Osteoblast (primary cell): ENCODE measurements around the gene MYMK. TPM values are rescaled to one million over a fixed set of nuclear protein-coding genes. Genes with fewer than 3 reads are reported as not detected.

ENCODE experiments used
- DNase-seq: peaks from one replicate; pipeline ENCODE4 v3.0.0; 2011; ENCODE audit warnings: low spot score, mixed read lengths; ENCODE audit not compliant: insufficient read length; ENCODE audit errors: missing footprints
- H2AFZ ChIP-seq: 2 replicates; pipeline ENCODE4 v1.6.0; 2011; ENCODE audit warnings: mild to moderate bottlenecking, low read length
- H3K27ac ChIP-seq: 2 replicates; pipeline ENCODE4 v1.5.1; 2011; ENCODE audit warnings: mild to moderate bottlenecking, low read depth, low read length, moderate library complexity
- H3K27me3 ChIP-seq: 2 replicates; pipeline ENCODE4 v1.6.0; 2012; ENCODE audit warnings: mild to moderate bottlenecking, control low read depth, inconsistent platforms, low read length, moderate library complexity; ENCODE audit not compliant: insufficient read depth
- H3K36me3 ChIP-seq: 2 replicates; pipeline ENCODE4 v1.5.1; 2011; ENCODE audit warnings: mild to moderate bottlenecking, low read length, control low read depth, moderate library complexity; ENCODE audit not compliant: insufficient read depth
- H3K4me1 ChIP-seq: 2 replicates; pipeline ENCODE4 v1.5.1; 2011; ENCODE audit warnings: mild to moderate bottlenecking, low read length, control low read depth, moderate library complexity; ENCODE audit not compliant: insufficient read depth
- H3K4me2 ChIP-seq: 2 replicates; pipeline ENCODE4 v1.6.0; 2011; ENCODE audit warnings: mild to moderate bottlenecking, low read length; ENCODE audit not compliant: insufficient read depth
- H3K4me3 ChIP-seq: fragments of 200-600 bp; sonication (generic); 3 replicates; pipeline ENCODE4 v1.5.1; 2012; ENCODE audit warnings: mild to moderate bottlenecking, low read length, inconsistent platforms; ENCODE audit not compliant: insufficient read depth
- H3K79me2 ChIP-seq: 2 replicates; pipeline ENCODE4 v1.6.0; 2012; ENCODE audit warnings: mild to moderate bottlenecking, low read length, control low read depth, inconsistent platforms; ENCODE audit not compliant: insufficient read depth
- H3K9me3 ChIP-seq: 2 replicates; pipeline ENCODE4 v1.5.1; 2011; ENCODE audit warnings: low read depth, low read length, control low read depth
- H4K20me1 ChIP-seq: 2 replicates; pipeline ENCODE4 v1.6.0; 2012; ENCODE audit warnings: mild to moderate bottlenecking, low read length, control low read depth; ENCODE audit not compliant: insufficient read depth
- total RNA-seq: library from RNA; depleted of rRNA; stranded (reverse); fragments of >200 nt; gene quantifications from 2 replicates; pipeline ENCODE4 v1.2.3, GENCODE V29; 2012
- TF ChIP-seq, protein P1 (sequence below): IDR thresholded peaks from 2 replicates; pipeline ENCODE4 v1.5.1; 2011; ENCODE audit warnings: mild to moderate bottlenecking, low read depth, low read length, moderate library complexity; ENCODE audit errors: extremely low read depth

The MYMK gene
- total RNA-seq, 1 donor: not detected

DNA sequence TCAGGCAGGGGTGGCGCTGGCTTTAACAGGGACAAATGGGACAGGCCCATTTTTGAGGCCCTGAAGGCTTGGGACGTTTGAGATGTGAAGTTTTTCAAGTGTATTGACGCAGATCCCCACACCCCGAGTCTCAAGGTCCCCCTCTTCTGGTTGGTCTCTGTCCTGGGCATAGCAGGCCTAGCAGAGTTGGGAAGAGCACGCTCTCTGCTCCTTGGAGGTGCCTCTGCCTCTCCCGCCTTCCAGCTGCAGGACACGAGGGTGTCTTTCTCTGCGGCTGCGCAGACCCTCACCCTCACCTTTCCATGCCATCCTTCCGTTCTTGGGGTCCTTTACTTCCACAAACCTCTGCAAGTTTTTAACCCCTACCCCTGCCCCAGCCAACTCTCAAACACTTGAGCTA is 28.4 kb upstream of the MYMK start:
- Histone ChIP-seq H3K27me3 (no peaks in the 10 kb centered on the region), H3K9me3 (no peaks in the 10 kb centered on the region), H3K36me3 (no peaks in the 10 kb centered on the region), H2AFZ (no peak overlapping the region), H3K4me1 (peaks cover under 1% of the 10 kb centered on the region), H3K4me2 (no peak overlapping the region), H4K20me1 (no peaks in the 10 kb centered on the region), H3K79me2 (no peaks in the 10 kb centered on the region), H3K4me3 (no peak overlapping the region), H3K27ac (no peak overlapping the region)
- DNase-seq: no peak
- TF ChIP-seq, protein P1, sequence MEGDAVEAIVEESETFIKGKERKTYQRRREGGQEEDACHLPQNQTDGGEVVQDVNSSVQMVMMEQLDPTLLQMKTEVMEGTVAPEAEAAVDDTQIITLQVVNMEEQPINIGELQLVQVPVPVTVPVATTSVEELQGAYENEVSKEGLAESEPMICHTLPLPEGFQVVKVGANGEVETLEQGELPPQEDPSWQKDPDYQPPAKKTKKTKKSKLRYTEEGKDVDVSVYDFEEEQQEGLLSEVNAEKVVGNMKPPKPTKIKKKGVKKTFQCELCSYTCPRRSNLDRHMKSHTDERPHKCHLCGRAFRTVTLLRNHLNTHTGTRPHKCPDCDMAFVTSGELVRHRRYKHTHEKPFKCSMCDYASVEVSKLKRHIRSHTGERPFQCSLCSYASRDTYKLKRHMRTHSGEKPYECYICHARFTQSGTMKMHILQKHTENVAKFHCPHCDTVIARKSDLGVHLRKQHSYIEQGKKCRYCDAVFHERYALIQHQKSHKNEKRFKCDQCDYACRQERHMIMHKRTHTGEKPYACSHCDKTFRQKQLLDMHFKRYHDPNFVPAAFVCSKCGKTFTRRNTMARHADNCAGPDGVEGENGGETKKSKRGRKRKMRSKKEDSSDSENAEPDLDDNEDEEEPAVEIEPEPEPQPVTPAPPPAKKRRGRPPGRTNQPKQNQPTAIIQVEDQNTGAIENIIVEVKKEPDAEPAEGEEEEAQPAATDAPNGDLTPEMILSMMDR: no peak

DNA sequence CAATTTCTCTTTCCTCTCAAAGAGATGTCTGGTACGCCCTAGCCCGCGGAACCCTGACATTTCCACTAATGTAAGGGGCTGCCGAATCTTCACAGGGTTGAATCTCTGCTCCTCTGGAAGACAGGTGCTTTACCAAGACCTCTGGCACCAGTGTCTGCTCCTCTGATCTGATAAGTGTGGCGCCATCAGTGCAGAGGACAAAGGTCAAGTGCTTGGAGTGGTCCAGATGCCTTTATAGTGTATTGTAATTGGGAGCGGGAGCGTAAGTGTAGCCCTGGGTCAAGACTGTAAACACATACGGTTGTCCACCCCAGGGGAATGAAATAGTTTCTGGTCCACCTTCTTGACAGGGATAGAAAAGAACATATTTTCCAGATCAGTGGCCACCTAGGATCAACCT is 27.5 kb upstream of the MYMK start:
- DNase-seq: no peak
- Histone ChIP-seq H3K27ac (no peak overlapping the region), H3K36me3 (no peaks in the 10 kb centered on the region), H3K9me3 (no peaks in the 10 kb centered on the region), H3K4me1 (no peaks in the 10 kb centered on the region), H3K27me3 (no peaks in the 10 kb centered on the region), H3K79me2 (no peaks in the 10 kb centered on the region), H2AFZ (no peak overlapping the region), H3K4me3 (no peak overlapping the region), H4K20me1 (no peaks in the 10 kb centered on the region), H3K4me2 (no peak overlapping the region)
- TF ChIP-seq, protein P1: no peak

DNA sequence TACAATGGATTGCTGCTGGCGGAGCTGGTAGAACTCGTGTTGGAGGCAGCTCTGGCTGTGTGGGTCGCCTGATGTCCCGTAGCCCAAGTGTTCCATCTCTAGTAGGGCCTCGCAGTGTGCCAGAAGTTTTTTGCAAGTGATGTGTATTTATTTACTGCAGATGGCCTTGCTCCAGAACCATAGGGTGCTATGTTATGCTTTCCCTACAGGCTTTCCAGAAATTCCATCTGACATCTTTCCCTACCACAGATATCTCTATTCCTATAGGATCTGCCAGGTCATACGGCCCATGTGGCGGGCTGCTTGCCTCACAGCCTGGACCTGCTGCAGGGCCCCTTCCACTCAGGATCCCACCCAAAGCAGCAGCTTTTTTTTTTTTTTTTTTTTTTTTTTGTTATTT is 26.7 kb upstream of the MYMK start:
- no peak overlapping the region for H3K27ac ChIP-seq
- no peaks in the 10 kb centered on the region for H3K79me2 ChIP-seq
- no peaks in the 10 kb centered on the region for H3K27me3 ChIP-seq
- no peaks in the 10 kb centered on the region for H3K9me3 ChIP-seq
- H2AFZ ChIP-seq: no peak overlapping the region
- no peak overlapping the region for H3K4me3 ChIP-seq
- no peaks in the 10 kb centered on the region for H4K20me1 ChIP-seq
- DNase-seq: no peak
- H3K4me2 ChIP-seq: no peak overlapping the region
- H3K4me1 ChIP-seq: no peaks in the 10 kb centered on the region
- TF ChIP-seq, protein P1: no peak
- no peaks in the 10 kb centered on the region for H3K36me3 ChIP-seq

DNA sequence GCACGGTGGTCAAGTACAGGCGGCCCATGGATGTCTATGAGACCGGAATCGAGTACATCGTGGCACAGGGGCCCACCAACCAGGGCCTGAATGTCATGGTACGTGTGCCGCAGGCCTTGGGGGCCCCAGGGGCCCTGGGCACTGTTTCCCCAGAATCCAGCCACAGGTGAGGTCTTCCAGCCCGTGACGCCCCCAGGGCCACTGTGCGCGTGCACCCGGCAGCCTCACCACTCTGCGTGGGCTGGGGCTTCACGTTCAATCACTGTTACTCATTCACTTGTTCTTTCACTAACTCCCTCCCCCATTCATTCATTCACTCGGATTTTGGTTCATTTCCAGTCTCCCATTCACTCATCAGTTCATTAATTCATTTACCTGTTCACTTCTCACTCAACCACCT is 22.4 kb upstream of the MYMK start:
- Histone ChIP-seq H3K79me2 (no peaks in the 10 kb centered on the region), H3K27ac (no peak overlapping the region), H2AFZ (no peak overlapping the region), H3K36me3 (no peaks in the 10 kb centered on the region), H3K9me3 (no peaks in the 10 kb centered on the region), H4K20me1 (no peaks in the 10 kb centered on the region), H3K4me1 (no peaks in the 10 kb centered on the region), H3K4me2 (no peak overlapping the region), H3K27me3 (no peaks in the 10 kb centered on the region), H3K4me3 (no peak overlapping the region)
- TF ChIP-seq, protein P1: no peak
- no peak for DNase-seq
